GM18517 (cell line): ENCODE measurements around the gene KMT2A.
"Not testable (repeated sequence)": the region's sequence is repeated elsewhere in the genome, so short reads cannot be mapped to it uniquely, and the experiment has no call there.

Source experiments
- ATAC-seq: cut with Tn5 transposase; IDR thresholded peaks from one replicate; pipeline ENCODE4 v1.9.1; 2021; ENCODE audit warnings: mild to moderate bottlenecking, moderate library complexity; ENCODE audit not compliant: unreplicated experiment

The KMT2A gene

GRCh38 chr11:118481238-118481637 lies 44.9 kb downstream of the KMT2A start:
- not testable (repeated sequence) for ATAC-seq

GRCh38 chr11:118484405-118484804 lies 48.1 kb downstream of the KMT2A start:
- ATAC-seq: no peak

- no peak for ATAC-seq
These were observed 49.0 kb downstream of the KMT2A start for GRCh38 chr11:118485273-118485672.

GRCh38 chr11:118488480-118489109 lies 52.3 kb downstream of the KMT2A start:
- ATAC-seq: no peak

DNA sequence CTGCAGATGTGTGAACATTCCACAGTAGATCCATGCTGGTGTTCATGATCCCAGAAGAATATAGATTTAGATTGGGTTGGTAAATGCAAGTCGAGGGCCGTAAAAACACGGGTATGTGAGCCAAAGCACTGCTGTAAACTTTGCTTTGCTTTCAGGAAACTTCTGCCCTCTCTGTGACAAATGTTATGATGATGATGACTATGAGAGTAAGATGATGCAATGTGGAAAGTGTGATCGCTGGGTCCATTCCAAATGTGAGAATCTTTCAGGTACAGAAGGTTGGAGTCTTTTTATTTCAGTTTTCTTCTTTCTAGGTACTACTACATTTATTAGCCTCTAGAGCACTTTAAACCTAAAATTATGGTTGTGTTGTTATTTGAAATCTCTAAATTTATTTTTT lies 54.7 kb downstream of the KMT2A start:
- no peak for ATAC-seq

DNA sequence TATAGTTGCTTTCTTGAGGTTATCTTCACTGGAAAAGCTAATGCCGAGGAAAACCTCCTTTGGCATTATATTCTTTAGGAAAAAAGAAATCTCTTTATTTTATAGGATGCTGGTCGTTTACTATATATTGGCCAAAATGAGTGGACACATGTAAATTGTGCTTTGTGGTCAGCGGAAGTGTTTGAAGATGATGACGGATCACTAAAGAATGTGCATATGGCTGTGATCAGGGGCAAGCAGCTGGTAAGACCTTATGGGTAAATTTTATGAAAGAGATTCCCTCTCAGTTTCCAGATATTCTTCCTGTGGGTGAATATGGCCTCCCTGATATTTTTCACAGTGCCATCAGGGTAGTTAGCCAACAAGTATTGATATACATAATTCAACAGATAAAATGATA lies 61.5 kb downstream of the KMT2A start:
- ATAC-seq: no peak

GRCh38 chr11:118503216-118503615 lies 66.9 kb downstream of the KMT2A start:
- no peak for ATAC-seq

DNA sequence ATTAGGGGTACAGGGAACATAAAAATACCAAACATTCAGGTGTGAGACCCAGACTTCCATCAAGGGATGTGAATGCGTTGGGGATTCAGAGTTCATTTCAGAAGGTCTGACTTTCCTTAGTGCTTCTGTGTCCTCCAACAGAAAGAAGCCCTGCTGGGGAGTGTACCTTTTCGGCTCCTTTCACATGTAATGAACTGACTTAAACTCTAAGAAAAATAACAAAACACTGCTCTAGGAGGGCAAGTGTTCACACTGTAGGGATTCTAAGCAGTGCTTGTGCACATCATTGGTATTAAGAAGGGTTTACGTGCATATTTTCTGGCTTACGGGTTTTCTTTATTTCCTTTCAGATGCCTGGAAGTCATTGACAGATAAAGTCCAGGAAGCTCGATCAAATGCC lies 75.3 kb downstream of the KMT2A start:
- no peak for ATAC-seq

DNA sequence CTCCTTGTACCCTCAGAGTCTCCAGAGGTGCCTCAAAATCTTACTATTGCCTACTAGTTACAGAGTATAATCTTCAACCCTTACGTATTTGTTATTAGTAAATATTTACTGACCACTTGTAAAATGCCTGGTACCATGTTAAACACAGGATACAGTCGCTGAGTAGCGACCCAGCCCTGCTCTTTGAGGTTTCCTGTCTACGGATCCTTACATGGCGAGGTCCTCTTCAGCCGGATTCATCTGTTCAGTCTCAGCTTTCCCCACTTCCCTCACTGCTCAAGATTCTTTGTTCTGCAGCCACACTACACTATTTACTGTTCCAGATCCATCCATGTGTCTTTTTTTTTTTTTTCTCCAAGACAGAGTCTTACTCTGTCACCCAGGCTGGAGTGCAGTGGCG lies 77.8 kb downstream of the KMT2A start:
- ATAC-seq: no peak

- no peak for ATAC-seq
These were observed 83.3 kb downstream of the KMT2A start for GRCh38 chr11:118519549-118519948.

GRCh38 chr11:118521892-118522311 lies 85.6 kb downstream of the KMT2A start:
- ATAC-seq: no peak

- ATAC-seq: no peak
These were observed 86.3 kb downstream of the KMT2A start for GRCh38 chr11:118522571-118523072.

DNA sequence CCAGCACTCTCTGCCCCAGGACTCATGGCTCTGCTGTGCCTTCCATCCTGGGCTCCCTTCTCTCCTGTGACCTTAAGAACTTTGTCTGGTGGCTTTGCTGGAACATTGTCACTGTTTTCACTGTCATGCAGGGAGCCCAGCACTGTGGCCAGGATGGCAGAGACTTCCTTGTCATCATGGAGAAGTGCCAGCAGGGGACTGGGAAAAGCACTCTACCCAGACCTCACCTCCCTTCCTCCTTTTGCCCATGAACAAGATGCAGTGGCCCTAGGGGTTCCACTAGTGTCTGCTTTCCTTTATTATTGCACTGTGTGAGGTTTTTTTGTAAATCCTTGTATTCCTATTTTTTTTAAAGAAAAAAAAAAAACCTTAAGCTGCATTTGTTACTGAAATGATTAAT lies 88.1 kb downstream of the KMT2A start:
- ATAC-seq: no peak

DNA sequence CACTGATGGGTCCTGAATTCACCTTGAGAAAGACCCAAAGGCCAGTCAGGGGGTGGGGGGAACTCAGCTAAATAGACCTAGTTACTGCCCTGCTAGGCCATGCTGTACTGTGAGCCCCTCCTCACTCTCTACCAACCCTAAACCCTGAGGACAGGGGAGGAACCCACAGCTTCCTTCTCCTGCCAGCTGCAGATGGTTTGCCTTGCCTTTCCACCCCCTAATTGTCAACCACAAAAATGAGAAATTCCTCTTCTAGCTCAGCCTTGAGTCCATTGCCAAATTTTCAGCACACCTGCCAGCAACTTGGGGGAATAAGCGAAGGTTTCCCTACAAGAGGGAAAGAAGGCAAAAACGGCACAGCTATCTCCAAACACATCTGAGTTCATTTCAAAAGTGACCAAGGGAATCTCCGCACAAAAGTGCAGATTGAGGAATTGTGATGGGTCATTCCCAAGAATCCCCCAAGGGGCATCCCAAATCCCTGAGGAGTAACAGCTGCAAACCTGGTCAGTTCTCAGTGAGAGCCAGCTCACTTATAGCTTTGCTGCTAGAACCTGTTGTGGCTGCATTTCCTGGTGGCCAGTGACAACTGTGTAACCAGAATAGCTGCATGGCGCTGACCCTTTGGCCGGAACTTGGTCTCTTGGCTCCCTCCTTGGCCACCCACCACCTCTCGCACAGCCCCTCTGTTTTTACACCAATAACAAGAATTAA lies 88.6 kb downstream of the KMT2A start:
- ATAC-seq: no peak

- ATAC-seq: no peak
These were observed 90.4 kb downstream of the KMT2A start for GRCh38 chr11:118526688-118527087.

GRCh38 chr11:118527109-118527508 lies 90.8 kb downstream of the KMT2A start, which contains the start of gene TTC36:
Gene TTC36, plus strand, starts transcription at chr11:118527474. Its CDS starts 21 bp downstream, at chr11:118527495.
- no peak for ATAC-seq

DNA sequence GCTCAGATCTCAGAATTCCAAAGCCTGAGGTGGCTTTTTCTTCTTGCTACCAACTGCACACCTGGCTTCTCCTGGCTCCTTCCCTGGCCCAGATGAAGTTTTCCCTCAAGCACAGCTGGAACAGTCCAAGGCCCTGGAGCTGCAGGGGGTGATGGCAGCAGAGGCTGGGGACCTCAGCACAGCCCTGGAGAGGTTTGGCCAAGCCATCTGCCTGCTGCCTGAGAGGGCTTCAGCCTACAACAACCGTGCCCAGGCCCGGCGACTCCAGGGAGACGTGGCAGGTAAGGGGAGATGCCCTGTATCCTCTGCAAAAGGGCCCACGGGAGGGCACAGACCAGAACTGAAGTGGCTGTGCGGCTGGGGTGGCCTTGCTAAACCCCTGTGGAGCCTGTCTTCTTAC lies 92.2 kb downstream of the KMT2A start:
- ATAC-seq: no peak

DNA sequence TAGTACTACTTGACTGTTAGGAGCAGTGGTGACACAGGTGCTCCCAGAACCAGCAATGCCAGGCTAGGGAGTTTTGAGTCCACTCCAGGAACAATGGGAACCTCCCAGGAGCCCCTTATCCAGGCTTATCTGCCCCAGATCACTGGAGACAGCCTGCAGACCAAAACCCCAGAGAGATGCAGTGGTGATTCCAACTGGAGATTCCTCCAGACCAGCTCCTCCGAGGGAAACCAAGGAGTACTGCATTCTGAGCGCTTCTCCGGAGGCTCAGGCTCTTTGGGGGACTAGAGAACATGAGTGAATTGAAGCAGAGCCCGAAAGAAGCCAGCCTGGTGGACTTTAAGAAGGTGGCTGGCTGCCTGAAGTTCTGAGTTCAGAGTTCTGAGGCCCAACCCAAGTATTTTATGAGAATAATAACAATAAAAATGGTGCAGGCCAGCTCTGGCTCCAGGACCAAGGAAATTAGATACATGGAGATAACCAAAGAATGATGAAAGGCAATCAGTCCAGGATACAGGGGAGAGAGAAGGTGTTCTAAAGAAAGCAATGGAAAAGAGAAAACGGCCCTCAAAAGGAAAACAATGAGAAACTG lies 93.4 kb downstream of the KMT2A start:
- no peak for ATAC-seq

- ATAC-seq: no peak
These were observed 93.9 kb downstream of the KMT2A start for GRCh38 chr11:118530180-118530682.

- ATAC-seq: peak; percentile 50
These were observed 94.6 kb downstream of the KMT2A start, which contains the start of gene TMEM25 for GRCh38 chr11:118530683-118531596. Gene TMEM25, plus strand, starts transcription at chr11:118531192. Its CDS starts 610 bp downstream, at chr11:118531802.
